Neural cell (in vitro differentiated cells): ENCODE results near the gene CABLES2. TPM values are rescaled to one million over a fixed set of nuclear protein-coding genes. Genes with fewer than 3 reads are reported as not detected.

Experiments
- H2AFZ ChIP-seq: fragments of 200-600, 300-800 bp; sonication (generic), shearing (Covaris generic); 2 replicates; pipeline ENCODE4 v1.6.0; 2014; ENCODE audit warnings: low read depth, mild to moderate bottlenecking, antibody characterized with exemption, low read length, moderate library complexity
- H3F3A ChIP-seq: fragments of 200-600 bp; shearing (Covaris generic); 2 replicates; pipeline ENCODE4 v1.6.1; 2016; ENCODE audit warnings: mild to moderate bottlenecking, moderate library complexity, mixed read lengths, antibody characterized with exemption, low read length; ENCODE audit not compliant: insufficient read depth, poor library complexity, severe bottlenecking
- H3K27ac ChIP-seq: fragments of 200-600, 300-800 bp; sonication (generic), shearing (Covaris generic); 2 replicates; pipeline ENCODE4 v1.5.1; 2014; ENCODE audit warnings: mild to moderate bottlenecking, low read length, moderate library complexity
- H3K27me3 ChIP-seq: fragments of 300-800, 200-600 bp; sonication (generic), shearing (Covaris generic); 2 replicates; pipeline ENCODE4 v1.6.0; 2014; ENCODE audit warnings: mild to moderate bottlenecking, low read depth, low read length, moderate library complexity; ENCODE audit not compliant: insufficient read depth
- H3K36me3 ChIP-seq: fragments of 300-800, 200-600 bp; sonication (generic), shearing (Covaris generic); 2 replicates; pipeline ENCODE4 v1.5.1; 2014; ENCODE audit warnings: mild to moderate bottlenecking, antibody characterized with exemption, low read length, moderate library complexity; ENCODE audit not compliant: insufficient read depth
- H3K4me2 ChIP-seq: fragments of 300-800, 200-600 bp; sonication (generic), shearing (Covaris generic); 2 replicates; pipeline ENCODE4 v1.6.0; 2014; ENCODE audit warnings: mild to moderate bottlenecking, low read length
- H3K4me3 ChIP-seq: fragments of 300-800, 200-600 bp; sonication (generic), shearing (Covaris generic); 2 replicates; pipeline ENCODE4 v1.5.1; 2014; ENCODE audit warnings: mild to moderate bottlenecking, low read length, moderate library complexity
- H3K79me2 ChIP-seq: fragments of 200-600 bp; shearing (Covaris generic); replicated peaks from 2 replicates; pipeline ENCODE4 v1.6.0; 2014; ENCODE audit warnings: mild to moderate bottlenecking, low read length, moderate library complexity; ENCODE audit not compliant: insufficient read depth
- H3K9ac ChIP-seq: fragments of 300-800, 200-600 bp; sonication (generic), shearing (Covaris generic); 2 replicates; pipeline ENCODE4 v1.6.1; 2016; ENCODE audit warnings: mild to moderate bottlenecking, low read length, mixed read lengths
- H3K9me2 ChIP-seq: fragments of 200-600 bp; shearing (Covaris generic); 2 replicates; pipeline ENCODE4 v1.6.1; 2016; ENCODE audit warnings: mild to moderate bottlenecking, low read length, mixed read lengths; ENCODE audit not compliant: insufficient read depth
- H3K9me3 ChIP-seq: fragments of 200-600, 300-800 bp; sonication (generic), shearing (Covaris generic); 2 replicates; pipeline ENCODE4 v1.6.1; 2016; ENCODE audit warnings: mild to moderate bottlenecking, mixed run types, low read length, moderate library complexity, mixed read lengths
- H4K20me1 ChIP-seq: fragments of 200-600 bp; shearing (Covaris generic); 2 replicates; pipeline ENCODE4 v1.6.1; 2016; ENCODE audit warnings: mild to moderate bottlenecking, mixed run types; ENCODE audit not compliant: insufficient read depth
- CTCF ChIP-seq: fragments of 450-650 bp; IDR thresholded peaks from 2 replicates; pipeline ENCODE4 v1.5.1; 2014; ENCODE audit warnings: antibody characterized with exemption, mild to moderate bottlenecking, moderate library complexity; ENCODE audit not compliant: poor library complexity, severe bottlenecking
- EP300 ChIP-seq: fragments of 450-650 bp; conservative IDR thresholded peaks from 2 replicates; pipeline ENCODE4 v1.6.1; 2014; ENCODE audit warnings: antibody characterized with exemption, mild to moderate bottlenecking, moderate library complexity; ENCODE audit not compliant: poor library complexity, severe bottlenecking
- EZH2 ChIP-seq: fragments of 200-600, 300-800 bp; shearing (Covaris generic), sonication (generic); IDR thresholded peaks from 2 replicates; pipeline ENCODE4 v1.6.1; 2014; ENCODE audit warnings: antibody characterized with exemption, low read length, borderline replicate concordance, mild to moderate bottlenecking; ENCODE audit not compliant: insufficient read depth, poor library complexity, severe bottlenecking
- MXI1 ChIP-seq: fragments of 450-650 bp; conservative IDR thresholded peaks from 2 replicates; pipeline ENCODE4 v1.6.1; 2014; ENCODE audit warnings: antibody characterized with exemption, mild to moderate bottlenecking; ENCODE audit not compliant: poor library complexity, severe bottlenecking
- POLR2AphosphoS5 ChIP-seq: IDR thresholded peaks from 2 replicates; pipeline ENCODE4 v1.6.1; 2012
- RAD21 ChIP-seq: fragments of 450-650 bp; conservative IDR thresholded peaks from 2 replicates; pipeline ENCODE4 v1.6.1; 2014; ENCODE audit warnings: antibody characterized with exemption, mild to moderate bottlenecking, moderate library complexity
- REST ChIP-seq: IDR thresholded peaks from 2 replicates; pipeline ENCODE4 v1.6.1; 2012; ENCODE audit warnings: borderline replicate concordance
- SMC3 ChIP-seq: fragments of 450-650 bp; conservative IDR thresholded peaks from 2 replicates; pipeline ENCODE4 v1.6.1; 2014; ENCODE audit warnings: antibody characterized with exemption, mild to moderate bottlenecking, moderate library complexity; ENCODE audit not compliant: poor library complexity
- TAF1 ChIP-seq: IDR thresholded peaks from 2 replicates; pipeline ENCODE4 v1.6.1; 2012; ENCODE audit warnings: low read depth
- polyA plus RNA-seq: library from polyadenylated mRNA; depleted of rRNA; stranded (reverse); fragments of >200 nt; gene quantifications from 2 replicates; pipeline ENCODE4 v1.2.3, GENCODE V29; 2014

The CABLES2 gene
- polyA plus RNA-seq, 1 donor from 2014 or later: 8.3 TPM

- no peak overlapping the region for H3K4me3 ChIP-seq
- no peaks in the 10 kb centered on the region for H3K9me2 ChIP-seq
- no peak overlapping the region for H3K9ac ChIP-seq
- H3K9me3 ChIP-seq: no peaks in the 10 kb centered on the region
- H3K27me3 ChIP-seq: no peaks in the 10 kb centered on the region
- H4K20me1 ChIP-seq: no peaks in the 10 kb centered on the region
- H2AFZ ChIP-seq: no peak overlapping the region
- H3K27ac ChIP-seq: no peak overlapping the region
- H3K4me2 ChIP-seq: no peak overlapping the region
- no peaks in the 10 kb centered on the region for H3F3A ChIP-seq
- no peaks in the 10 kb centered on the region for H3K79me2 ChIP-seq
- no peak for TF ChIP-seq RAD21
- TF ChIP-seq REST: no peak
- no peak for TF ChIP-seq EZH2
- TF ChIP-seq TAF1: no peak
- no peak for TF ChIP-seq POLR2AphosphoS5
- no peak for TF ChIP-seq EP300
- no peak for TF ChIP-seq SMC3
- TF ChIP-seq MXI1: no peak
- TF ChIP-seq CTCF: no peak
- H3K36me3 ChIP-seq: no peaks in the 10 kb centered on the region
Observed at GRCh38 chr20:62423326-62423706, 16.2 kb upstream of the CABLES2 start.

- H3K79me2 ChIP-seq: no peaks in the 10 kb centered on the region
- H3K27ac ChIP-seq: no peak overlapping the region
- no peak overlapping the region for H3K4me2 ChIP-seq
- no peak for TF ChIP-seq TAF1
- TF ChIP-seq EP300: no peak
- no peak for TF ChIP-seq MXI1
- TF ChIP-seq EZH2: no peak
- TF ChIP-seq REST: no peak
- TF ChIP-seq RAD21: no peak
- no peak for TF ChIP-seq SMC3
- no peak for TF ChIP-seq CTCF
- TF ChIP-seq POLR2AphosphoS5: no peak
- H3K9me3 ChIP-seq: no peaks in the 10 kb centered on the region
- no peak overlapping the region for H3K4me3 ChIP-seq
- H3K9me2 ChIP-seq: no peaks in the 10 kb centered on the region
- no peaks in the 10 kb centered on the region for H3K27me3 ChIP-seq
- no peaks in the 10 kb centered on the region for H3K36me3 ChIP-seq
- no peak overlapping the region for H3K9ac ChIP-seq
- no peak overlapping the region for H2AFZ ChIP-seq
- no peaks in the 10 kb centered on the region for H3F3A ChIP-seq
- H4K20me1 ChIP-seq: no peaks in the 10 kb centered on the region
Observed at GRCh38 chr20:62422636-62423325, 15.7 kb upstream of the CABLES2 start.
